Vagina (tissue), 2 donors: ENCODE data around the gene PRB3. TPM values are rescaled to one million over a fixed set of nuclear protein-coding genes. Genes with fewer than 3 reads are reported as not detected.

Experiments
- DNase-seq, 2 donors: peaks; one replicate each; pipeline ENCODE4 v3.0.0-alpha.2; 2017; ENCODE audit errors: extremely low spot score in 2 of 2
- H3K27ac ChIP-seq: fragments of 200-600 bp; sonication (generic); one replicate; pipeline ENCODE4 v1.5.1; 2019
- H3K27me3 ChIP-seq: fragments of 200-600 bp; sonication (generic); one replicate; pipeline ENCODE4 v1.5.1; 2019
- H3K36me3 ChIP-seq, 2 donors: fragments of 200-600 bp; sonication (generic); one replicate each; pipeline ENCODE4 v1.5.1; 2017 to 2019
- H3K4me1 ChIP-seq: fragments of 200-600 bp; sonication (generic); one replicate; pipeline ENCODE4 v1.5.1; 2019
- H3K4me3 ChIP-seq, 2 donors: fragments of 200-600 bp; sonication (generic); 1 replicate in 1 of 2; 2 replicates in 1 of 2; pipeline ENCODE4 v1.5.1; 2016 to 2019
- H3K9me3 ChIP-seq: fragments of 200-600 bp; sonication (generic); one replicate; pipeline ENCODE4 v1.5.1; 2019
- CTCF ChIP-seq, 3 experiments: fragments of 450-650 bp in 2 of 3; fragments of 200-600 bp in 1 of 3; sonication (generic) in 1 of 3; IDR thresholded peaks; one replicate each; pipeline ENCODE4 v1.5.1; 2017 to 2019; ENCODE audit warnings: antibody characterized with exemption in 3 of 3, mild to moderate bottlenecking in 2 of 3, moderate library complexity in 2 of 3
- POLR2A ChIP-seq, 2 donors: fragments of 450-650 bp; IDR thresholded peaks; one replicate each; pipeline ENCODE4 v1.6.1; 2017; ENCODE audit warnings: antibody characterized with exemption in 2 of 2, mild to moderate bottlenecking in 2 of 2, moderate library complexity in 2 of 2
- POLR2AphosphoS5 ChIP-seq, 2 donors: sonication (generic); formaldehyde crosslinking; IDR thresholded peaks; one replicate each; pipeline ENCODE4 v1.9.0; 2017; ENCODE audit warnings: antibody characterized with exemption in 2 of 2, mild to moderate bottlenecking in 2 of 2, low read depth in 1 of 2; ENCODE audit not compliant: insufficient read depth in 1 of 2
- intact Hi-C: fragments of 100-400 bp; cut with DNase I; formaldehyde crosslinking; loops from one replicate; pipeline ENCODE4 v1.15.1; 2023
- total RNA-seq: library from RNA; depleted of rRNA; stranded (reverse); fragments of >200 nt; gene quantifications from one replicate; pipeline ENCODE4 v1.2.3, GENCODE V29; 2016

The PRB3 gene
- total RNA-seq, 1 donor from 2014 or later: not detected

GRCh38 chr12:11228296-11228879 is 41.1 kb downstream of the PRB3 start:
- Histone ChIP-seq H3K27me3 (no peaks in the 10 kb centered on the region), H3K36me3 (no peaks in the 10 kb centered on the region), H3K27ac (no peak overlapping the region), H3K4me3 (no peak overlapping the region), H3K4me1 (no peaks in the 10 kb centered on the region), H3K9me3 (no peaks in the 10 kb centered on the region)
- TF ChIP-seq POLR2A (IDR thresholded peaks at IDR 0.05) (no peak), POLR2AphosphoS5 (IDR thresholded peaks at IDR 0.05; ENCODE audit: insufficient read depth in 1 of 2, low read depth in 1 of 2) (no peak)
- DNase-seq: no peak
- intact Hi-C loops: no loop called here

- Histone ChIP-seq H3K27ac (no peak overlapping the region), H3K36me3 (no peaks in the 10 kb centered on the region), H3K4me1 (no peaks in the 10 kb centered on the region), H3K4me3 (no peak overlapping the region), H3K9me3 (no peaks in the 10 kb centered on the region), H3K27me3 (no peaks in the 10 kb centered on the region)
- DNase-seq: no peak
- intact Hi-C loops: no loop called here
- TF ChIP-seq CTCF (IDR thresholded peaks at IDR 0.05) (no peak), POLR2A (IDR thresholded peaks at IDR 0.05) (no peak), POLR2AphosphoS5 (IDR thresholded peaks at IDR 0.05; ENCODE audit: insufficient read depth in 1 of 2, low read depth in 1 of 2) (no peak)
Observed at GRCh38 chr12:11227373-11227772, 42.1 kb downstream of the PRB3 start.

Other genes with a start within 250 kb of the PRB3 start
- 6.4 TPM for gene TAS2R19, start 247.1 kb downstream of the PRB3 start, total RNA-seq
- 3.2 TPM for gene TAS2R31, start 238.3 kb downstream of the PRB3 start, total RNA-seq
- 2.0 TPM for gene TAS2R46, start 207.4 kb downstream of the PRB3 start, total RNA-seq
- gene TAS2R43, start 177.4 kb downstream of the PRB3 start, total RNA-seq: 7.1 TPM
- gene TAS2R30, start 135.1 kb downstream of the PRB3 start, total RNA-seq: 15.7 TPM
- 5.4 TPM for gene SMIM10L1, start 98.5 kb downstream of the PRB3 start, total RNA-seq
- gene TAS2R42, start 82.8 kb downstream of the PRB3 start, total RNA-seq: not detected
- gene PRB4, start 40.7 kb upstream of the PRB3 start, total RNA-seq: not detected
- not detected for gene PRB2, start 125.9 kb upstream of the PRB3 start, total RNA-seq